GM19240 (cell line): ENCODE results near the gene GAS2L3.
"Not testable (repeated sequence)": the region's sequence is repeated elsewhere in the genome, so short reads cannot be mapped to it uniquely, and the experiment has no call there.

Source experiments
- DNase-seq: peaks from one replicate; pipeline ENCODE4 v3.0.0; 2011; ENCODE audit warnings: low spot score; ENCODE audit not compliant: insufficient read length

Gene GAS2L3

DNA sequence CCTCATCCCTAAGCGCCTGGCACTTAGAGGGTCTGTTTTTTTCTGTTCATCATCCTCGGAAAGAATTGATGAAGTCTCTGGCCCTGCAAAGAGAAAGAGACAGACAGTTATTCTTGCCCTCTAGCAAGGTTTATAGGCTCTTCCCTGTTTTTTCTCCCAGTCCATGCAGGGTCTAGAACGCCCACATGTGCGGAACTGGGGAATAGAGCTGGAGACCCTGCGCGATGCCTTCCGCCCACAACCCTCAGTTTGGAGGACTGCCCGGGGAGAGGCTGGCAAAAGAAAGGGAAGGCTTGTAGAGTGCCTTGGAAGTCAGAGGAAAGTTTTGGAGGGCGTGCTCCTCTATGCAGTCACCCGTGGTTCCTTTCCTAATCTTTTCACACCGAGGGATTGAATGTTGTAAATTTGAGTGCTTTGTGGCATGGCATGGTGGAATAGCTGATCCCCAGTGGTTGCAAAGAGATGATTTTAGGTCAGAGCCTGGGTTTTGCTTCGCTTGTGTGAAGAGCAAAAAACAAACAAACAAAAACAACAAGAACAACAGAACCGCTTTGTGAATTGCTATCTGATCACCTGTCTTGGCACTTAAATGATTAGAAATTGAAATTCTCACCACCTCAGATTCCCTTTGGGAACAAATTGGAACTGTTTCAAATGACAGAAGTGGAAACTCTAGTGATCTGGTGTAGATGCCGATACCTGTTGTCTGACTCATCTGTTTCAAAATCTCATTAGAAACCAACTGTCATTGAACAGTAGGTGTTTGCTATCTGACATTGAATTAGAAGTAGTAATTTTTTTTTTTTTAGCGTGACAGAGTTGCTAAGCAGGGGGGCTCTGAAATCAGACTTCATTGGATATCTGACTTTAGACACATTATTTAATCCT lies 947 bp downstream of the GAS2L3 start:
- no peak for DNase-seq

DNA sequence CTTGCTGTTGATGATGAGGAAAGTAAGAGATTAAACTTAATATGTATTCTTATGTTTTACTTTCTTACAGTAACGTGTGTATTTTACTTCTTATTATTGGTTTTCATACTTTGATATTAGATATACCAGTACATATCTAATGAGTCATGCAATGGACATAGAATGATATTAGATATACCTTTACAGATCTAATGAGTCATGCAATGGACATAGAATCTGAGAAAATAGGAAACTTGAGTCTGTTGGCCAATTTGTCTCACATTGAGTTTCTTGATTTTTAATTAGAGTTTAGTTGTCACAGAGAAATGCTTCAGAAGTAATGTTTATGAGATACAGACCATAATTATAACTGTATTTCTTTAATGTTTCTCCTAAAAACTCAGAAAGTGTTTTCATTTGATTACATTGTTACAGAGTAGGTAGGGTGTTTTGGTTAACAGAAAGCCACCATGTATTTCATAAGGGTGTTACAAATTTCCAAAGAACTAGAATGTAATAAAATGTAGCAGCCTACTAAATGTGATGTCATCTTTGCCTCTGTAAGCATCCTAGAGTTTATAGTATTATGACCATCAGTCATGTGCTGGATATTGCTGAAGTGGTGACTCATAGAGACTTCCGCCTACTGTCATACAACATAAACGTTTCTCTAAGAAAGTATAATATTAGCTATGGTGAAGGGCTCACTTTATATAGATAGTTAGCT lies 3.0 kb downstream of the GAS2L3 start:
- DNase-seq, result no peak

DNA sequence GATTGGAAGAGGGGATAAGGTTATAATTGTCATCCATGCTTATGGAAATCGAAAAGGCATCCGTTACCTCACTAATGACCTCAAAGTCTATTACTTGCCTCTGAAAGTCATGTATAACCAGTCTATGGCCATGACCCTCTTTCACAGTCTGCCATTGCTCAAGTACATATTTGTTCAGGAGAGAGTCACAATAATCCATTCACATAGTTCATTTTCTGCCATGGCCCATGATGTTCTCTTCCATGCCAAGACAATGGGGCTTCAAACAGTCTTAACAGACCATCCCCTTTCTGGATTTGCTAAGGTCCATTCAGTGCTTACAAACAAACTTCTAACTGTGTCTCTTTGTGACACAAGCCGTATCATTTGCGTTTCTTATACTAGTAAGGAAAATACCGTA lies 5.4 kb downstream of the GAS2L3 start:
- DNase-seq, result no peak

DNA sequence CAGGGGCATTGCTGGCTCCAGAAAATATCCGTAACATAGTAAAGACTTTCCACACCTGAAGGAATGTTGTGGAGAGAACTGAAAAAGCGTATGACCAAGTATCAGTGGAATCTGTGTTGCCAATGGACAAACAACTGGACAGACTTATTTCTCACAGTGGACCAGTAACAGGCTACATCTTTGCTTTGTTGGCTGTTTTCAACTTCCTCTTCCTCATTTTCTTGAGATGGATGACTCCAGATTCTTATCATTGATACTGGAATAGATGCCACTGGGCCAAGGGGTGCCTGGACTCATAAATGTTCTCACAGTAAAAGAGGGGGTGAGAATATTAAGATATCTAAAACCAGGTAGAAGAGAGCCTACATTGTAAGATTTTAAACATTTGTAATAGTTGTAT lies 6.4 kb downstream of the GAS2L3 start:
- DNase-seq, result no peak

DNA sequence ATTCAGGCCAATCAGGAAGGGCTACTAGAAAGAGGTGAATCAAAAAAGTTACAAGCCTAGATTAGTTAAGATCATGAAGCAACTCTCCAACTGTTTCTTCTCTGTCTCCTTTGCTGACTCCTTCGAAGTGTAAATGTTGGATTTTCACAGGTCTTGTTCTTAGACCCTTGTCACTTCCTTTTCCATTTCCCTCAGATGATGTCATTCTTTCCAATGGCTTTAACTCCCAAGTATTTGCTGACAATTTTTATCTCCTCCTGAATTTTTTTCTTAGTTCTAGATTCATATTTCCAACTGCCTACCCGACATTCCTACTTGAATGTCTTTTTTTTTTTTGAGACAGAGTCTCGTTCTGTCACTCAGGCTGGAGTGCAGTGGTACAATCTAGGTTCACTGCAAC lies 10.8 kb downstream of the GAS2L3 start:
- no peak for DNase-seq

DNA sequence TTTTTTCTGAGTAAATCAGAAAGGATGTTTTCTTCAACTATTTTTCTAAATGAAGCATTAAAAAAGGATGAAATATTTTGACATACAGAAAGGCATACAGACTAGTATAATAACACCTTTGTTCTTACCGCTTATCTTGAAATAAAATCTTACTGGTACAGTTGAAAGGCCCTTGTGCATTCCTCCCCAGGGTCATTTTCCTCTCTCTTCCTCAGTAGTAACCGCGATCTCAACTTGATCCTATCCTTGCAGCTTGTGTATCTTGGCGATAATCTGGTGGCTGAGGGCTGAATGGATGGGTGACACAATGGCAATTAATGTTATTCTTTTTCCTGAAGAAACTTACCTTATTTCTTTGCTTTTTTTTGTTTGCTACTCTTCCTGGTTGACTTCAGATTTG lies 18.5 kb downstream of the GAS2L3 start:
- no peak for DNase-seq

DNA sequence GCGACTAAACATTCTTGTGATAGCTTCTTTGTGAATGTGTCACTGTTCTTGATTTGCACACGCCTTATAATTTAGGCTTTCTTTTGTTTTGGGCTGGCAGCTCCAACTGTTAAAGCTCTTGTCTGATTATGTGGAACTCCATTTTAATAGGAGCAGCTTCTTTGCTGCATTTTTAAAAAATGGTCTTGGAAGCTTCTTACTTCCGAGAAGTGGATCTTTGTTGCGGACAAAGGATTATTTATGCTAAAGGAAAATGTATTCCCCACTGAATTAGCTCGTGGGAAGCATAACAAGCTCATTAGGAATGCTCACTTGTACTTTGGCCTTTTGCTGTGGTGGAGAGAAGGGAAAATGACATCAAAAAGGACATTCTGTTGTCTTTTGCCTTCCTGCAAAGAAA lies 20.0 kb downstream of the GAS2L3 start:
- no peak for DNase-seq

DNA sequence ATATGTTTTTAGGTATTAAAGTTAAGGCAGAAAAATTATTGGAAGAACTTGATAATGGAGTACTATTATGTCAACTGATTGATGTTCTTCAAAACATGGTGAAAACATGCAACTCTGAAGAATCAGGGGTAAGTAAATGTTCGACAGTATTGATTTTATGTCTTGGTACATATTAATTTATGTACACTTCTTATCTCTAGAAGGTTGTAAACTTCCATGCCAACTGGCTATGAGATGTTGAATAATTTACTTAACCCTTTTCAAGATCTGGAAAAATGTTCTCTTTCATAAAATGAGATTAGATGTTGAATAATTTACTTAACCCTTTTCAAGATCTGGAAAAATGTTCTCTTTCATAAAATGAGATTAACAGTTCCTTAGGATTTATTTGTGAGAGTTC lies 28.1 kb downstream of the GAS2L3 start:
- no peak for DNase-seq

DNA sequence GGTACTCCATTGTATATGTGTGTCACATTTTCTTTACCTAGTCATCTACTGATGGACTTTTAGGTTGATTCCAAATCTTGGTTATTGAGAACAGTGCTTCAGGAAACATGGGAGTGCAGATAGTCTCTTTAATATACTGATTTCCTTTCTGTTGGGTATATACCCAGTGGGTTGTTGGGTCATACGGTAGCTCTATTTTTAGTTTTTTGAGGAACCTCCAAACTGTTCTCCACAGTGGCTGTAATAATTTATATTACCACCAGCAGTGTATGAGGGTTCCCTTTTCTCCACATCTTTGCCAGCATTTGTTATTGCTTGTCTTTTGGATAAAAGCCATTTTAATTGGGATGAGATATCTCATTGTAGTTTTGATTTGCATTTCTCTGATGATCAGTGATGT lies 29.5 kb downstream of the GAS2L3 start:
- not testable (repeated sequence) for DNase-seq

DNA sequence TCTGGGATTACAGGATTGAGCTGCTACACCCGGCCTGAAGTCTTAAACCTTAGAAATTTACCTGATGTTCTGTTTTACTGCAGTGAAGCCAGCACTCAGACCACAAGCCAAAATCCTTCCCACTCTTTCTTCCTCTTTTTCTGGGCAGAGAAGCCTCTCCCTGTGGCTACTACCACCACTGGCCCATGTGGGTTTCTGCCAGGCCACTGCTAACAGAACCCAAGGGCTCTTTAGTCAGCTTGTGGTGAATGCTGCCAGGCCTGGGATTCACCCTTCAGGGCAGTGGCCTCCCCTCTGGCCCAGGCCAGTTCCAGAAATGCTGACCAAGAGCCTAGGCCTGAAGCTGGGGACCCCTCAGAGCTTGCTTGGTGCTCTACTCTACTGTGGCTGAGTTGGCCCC lies 35.3 kb downstream of the GAS2L3 start:
- no peak for DNase-seq

DNA sequence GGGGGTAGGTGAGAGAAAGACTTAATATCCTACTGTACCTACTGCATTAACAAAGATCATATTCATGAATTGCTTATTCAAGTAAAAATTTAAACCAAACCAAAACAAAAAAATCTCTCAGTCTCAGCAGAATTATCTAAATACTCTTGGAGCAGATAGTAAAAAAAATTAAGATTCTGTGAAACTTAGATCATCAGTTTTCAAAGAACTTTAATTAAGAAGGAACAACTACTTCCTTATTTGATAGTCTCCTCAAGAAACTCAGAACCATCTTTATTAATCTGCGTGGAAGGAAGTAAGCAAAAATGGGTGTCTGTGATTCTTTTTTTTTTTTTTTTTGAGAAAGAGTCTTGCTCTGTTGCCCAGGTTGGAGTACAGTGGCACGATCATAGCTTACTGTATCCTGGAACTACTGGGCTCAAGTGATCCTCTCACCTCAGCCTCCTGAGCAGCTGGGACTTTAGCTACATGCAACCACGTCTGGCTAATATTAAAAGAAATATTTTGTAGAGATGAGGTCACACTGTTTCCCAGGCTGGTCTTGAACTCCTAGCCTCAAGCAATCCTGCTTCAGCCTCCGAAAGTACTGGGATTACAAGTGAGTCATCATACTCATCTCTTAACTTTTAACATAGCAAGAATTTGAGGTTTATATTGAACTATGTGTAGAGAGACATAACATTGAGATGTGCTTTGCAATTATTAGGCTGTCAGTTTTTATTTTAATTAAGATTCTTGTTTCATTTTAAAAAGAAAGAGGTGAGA lies 37.4 kb downstream of the GAS2L3 start:
- DNase-seq, result no peak

DNA sequence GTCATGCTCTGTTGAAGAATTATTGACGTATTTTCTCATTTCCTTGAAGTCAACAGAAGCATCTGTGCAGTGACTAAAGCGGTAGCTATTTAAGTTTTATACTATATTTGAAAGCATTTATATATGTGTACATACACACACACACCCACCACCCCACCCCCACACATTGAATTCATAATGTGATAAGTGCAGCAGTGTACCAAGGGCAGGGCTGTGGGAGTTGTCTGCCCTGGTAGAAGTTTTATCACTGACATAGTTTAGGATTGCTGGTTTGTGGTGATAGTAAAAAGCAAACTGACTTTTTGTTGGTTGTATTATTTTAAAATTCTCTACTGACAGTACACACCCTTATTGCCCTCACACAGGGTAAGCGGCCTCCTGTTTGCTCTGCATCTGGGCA lies 39.1 kb downstream of the GAS2L3 start:
- no peak for DNase-seq

DNA sequence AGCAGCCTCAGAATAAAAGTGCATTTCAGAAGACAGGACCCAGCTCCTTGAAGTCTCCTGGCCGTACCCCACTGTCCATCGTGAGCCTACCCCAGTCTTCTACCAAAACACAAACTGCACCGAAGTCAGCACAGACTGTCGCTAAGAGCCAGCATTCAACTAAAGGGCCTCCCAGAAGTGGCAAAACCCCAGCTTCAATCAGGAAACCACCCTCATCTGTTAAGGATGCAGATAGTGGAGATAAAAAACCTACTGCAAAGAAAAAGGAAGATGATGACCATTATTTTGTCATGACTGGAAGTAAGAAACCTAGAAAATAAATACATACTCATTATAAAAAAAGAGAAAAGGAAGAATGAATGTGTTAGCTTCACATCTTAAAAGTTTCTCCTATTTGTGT lies 51.1 kb downstream of the GAS2L3 start:
- no peak for DNase-seq

DNA sequence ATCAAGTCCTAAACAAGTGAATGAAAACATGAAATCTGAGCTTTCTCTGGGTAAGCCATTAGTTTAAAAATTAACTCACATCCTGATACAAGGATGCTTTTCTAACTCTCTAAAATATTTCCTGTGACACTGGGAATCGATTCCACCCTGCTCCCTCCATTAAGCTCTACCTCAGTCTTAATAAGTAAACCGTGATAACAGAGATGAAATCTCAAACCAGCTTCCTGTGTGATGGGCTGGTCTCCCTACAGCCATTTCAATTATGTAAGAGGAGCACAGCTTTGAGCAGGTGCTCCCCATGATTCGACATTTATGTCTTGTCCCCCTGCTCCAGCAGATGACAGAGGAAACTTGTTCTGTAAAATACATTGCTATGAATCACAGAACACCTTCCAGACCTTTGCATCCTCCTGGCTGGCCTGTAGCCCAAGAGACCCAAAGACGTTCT lies 59.0 kb downstream of the GAS2L3 start:
- no peak for DNase-seq

DNA sequence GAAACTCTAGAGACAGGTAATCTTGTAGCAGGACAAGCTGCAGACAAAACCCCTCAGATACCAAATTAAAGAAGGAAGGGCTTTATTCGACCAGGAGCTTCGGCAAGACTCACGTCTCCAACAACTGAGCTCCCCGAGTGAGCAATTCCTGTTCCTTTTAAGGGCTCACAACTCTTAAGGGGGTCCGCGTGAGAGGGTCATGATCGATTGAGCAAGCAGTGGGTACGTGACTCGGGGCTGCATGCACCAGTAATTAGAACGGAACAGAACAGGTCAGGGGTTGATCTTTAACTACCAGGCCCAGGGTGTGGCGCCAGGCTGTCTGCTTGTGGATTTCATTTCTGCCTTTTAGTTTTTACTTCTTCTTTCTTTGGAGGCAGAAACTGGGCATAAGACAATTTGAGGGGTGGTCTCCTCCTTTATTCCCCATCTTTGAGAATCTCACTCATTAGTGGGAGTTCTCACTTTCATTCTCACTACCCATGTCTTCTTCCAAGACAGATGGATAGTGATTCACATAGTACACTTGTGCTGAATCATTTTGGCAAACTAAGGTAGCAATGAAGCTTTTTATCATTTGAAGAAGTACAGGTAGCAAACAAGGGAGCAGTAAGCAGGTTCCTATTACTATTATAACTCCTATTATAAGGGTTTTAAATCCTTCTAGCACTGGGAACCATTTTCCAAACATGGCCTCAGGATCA lies 59.8 kb downstream of the GAS2L3 start:
- DNase-seq, result not testable (repeated sequence)

DNA sequence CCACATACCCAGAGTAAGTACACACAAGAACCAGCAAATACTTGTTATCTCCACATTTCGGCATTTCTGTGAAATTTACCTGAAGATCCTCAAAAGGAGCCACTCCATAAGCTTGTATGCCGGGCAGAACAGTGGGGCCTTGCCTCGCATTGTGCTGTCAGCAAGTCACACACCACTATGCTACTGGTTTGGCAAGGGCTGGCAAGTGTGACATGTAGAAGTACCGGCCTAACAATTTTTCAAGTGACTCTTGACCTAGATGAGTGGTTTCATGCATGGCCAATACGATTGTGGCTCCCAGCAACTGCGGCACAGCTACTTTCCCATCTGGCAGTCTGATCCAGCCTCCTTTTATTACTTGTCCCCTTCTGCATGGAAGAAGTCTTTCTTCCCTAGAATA lies 69.8 kb downstream of the GAS2L3 start:
- no peak for DNase-seq

DNA sequence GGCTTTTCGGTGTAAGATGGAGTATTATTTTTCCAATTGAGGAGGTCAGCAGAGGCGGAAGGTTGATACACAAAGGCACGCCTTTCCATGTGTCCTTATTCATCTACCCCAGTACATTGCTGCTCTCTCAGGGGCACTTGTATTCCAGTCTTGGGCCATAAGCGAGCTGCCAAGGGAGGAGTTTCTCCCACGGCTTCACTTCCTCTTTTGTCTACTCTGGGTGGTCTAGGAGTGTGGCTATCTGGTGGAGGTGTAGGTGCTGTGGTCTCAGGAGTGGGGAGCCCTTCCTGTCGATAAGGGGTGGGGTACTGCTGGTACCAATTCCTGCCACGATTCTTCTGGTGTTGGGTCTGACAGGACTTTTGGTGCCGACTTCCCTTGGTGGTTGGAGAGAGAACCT lies 73.4 kb downstream of the GAS2L3 start:
- DNase-seq, result no peak

DNA sequence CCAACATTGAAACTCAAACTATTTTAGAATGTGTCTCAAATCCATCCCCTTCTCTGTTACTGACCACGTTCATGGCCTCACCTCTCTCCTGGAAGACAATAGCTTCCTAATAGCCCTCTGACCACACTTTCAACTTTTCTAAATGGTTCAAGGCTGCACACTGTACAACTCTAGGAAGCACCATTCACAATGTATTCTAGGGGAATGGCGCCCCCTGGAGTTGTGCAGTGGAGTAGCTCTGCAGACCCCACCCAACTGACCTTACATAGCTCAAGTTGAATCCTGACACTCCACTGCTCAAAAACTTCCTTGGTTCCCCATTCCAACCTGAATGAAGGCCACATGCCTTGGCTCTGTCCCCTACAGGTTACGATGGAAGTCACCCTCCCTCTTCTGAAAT lies 77.6 kb downstream of the GAS2L3 start:
- no peak for DNase-seq

DNA sequence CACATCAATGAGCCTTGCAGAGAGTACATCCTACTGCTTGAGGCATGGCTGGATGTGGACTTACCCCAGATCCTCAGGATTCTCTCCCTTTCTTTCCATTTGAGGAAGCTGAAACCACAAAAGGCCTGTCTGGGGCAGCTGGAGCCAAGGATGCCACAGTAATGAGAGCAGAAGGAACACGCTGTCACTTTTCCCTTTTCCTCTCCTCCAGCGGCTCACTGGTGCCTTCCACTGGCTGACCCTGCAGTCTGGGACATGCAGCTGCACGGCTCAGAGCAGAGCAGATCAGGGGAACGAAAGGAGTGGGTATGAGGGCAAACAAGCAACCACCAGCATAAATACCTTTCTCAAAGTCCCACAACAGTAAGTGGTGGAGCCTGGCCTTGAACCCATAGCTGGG lies 78.2 kb downstream of the GAS2L3 start:
- DNase-seq, result no peak

DNA sequence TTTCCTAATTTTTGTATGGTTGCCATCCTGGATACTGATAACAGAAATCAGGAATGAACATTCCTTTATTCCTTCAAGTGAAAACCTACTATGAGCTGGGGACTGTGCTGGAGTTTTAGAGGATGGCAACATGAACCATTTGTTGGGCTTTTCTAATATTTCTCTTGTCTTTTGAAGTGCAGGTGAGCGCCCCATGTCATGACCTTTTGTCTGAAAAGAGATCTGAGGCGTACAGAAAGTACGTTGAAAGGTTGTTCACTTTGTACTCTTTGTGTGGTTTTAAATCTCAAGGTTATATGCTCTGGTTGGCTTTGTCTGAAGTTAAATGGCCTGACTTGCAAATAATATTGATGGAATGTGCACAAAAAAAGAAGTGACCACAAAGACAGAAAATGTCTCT lies 79.0 kb downstream of the GAS2L3 start:
- DNase-seq, result no peak

DNA sequence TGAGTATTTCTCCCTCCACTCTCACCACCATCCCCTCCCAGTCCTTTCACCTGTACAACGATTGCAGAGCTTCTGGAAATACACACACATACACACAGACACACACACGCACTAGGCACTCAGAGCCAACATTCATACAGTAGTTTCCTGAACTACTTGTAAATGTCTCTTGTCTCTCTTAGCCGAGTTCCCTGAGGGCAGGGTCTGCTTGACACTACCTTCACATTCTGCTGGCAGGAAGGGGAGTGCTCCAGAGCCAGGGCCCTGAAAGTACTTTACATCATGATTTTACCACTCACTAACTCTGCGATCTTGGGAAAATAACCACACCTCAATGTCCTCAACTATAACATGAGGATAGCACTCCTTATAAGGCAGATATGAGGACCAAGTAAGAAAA lies 82.7 kb downstream of the GAS2L3 start:
- no peak for DNase-seq

DNA sequence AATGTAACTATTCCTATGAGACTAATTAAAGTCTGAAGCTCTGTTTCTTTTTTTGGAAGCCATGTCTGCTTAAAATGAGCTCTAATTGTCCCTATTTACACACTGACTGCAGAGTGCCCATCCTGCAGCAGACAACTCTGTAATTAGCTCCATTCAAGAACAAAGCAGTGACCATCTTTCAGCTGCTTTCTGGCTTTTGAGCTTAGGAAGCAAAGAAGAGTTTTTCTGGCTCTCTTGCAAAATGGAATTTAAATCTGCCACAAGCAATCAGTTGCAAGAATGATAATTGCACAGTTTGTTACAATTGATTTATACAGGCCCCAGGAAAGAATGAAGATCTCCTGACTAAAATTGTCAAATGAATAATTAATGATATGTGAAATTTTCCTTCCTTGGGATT lies 83.4 kb downstream of the GAS2L3 start:
- DNase-seq, result no peak
